Loucy (cell line): ENCODE results near the gene TTC12.

Experiments
- H2AFZ ChIP-seq: fragments of 200-600 bp; sonication (generic); 2 replicates; pipeline ENCODE4 v1.6.0; 2016; ENCODE audit warnings: antibody characterized with exemption, mild to moderate bottlenecking, low read length, moderate library complexity
- H3F3A ChIP-seq: fragments of 200-600 bp; 2 replicates; pipeline ENCODE4 v1.6.0; 2016; ENCODE audit warnings: antibody characterized with exemption, low read depth, mild to moderate bottlenecking
- H3K27me3 ChIP-seq: fragments of 200-600 bp; sonication (generic); 2 replicates; pipeline ENCODE4 v1.6.1; 2014; ENCODE audit warnings: low read length, mild to moderate bottlenecking; ENCODE audit not compliant: insufficient read depth, poor library complexity, severe bottlenecking
- H3K36me3 ChIP-seq: fragments of 200-600 bp; sonication (generic); 2 replicates; pipeline ENCODE4 v1.6.1; 2016; ENCODE audit warnings: low read length; ENCODE audit not compliant: insufficient read depth
- H3K4me1 ChIP-seq: fragments of 200-600 bp; sonication (generic); 2 replicates; pipeline ENCODE4 v1.5.1; 2014; ENCODE audit warnings: low read length, mild to moderate bottlenecking; ENCODE audit not compliant: insufficient read depth, poor library complexity, severe bottlenecking
- H3K4me2 ChIP-seq: fragments of 200-600 bp; sonication (generic); 2 replicates; pipeline ENCODE4 v1.6.0; 2014; ENCODE audit warnings: antibody characterized with exemption, low read length, low read depth, mild to moderate bottlenecking; ENCODE audit not compliant: poor library complexity, severe bottlenecking
- H3K4me3 ChIP-seq: fragments of 200-600 bp; sonication (generic); 2 replicates; pipeline ENCODE4 v1.5.1; 2014; ENCODE audit warnings: low read length, mild to moderate bottlenecking, mixed read lengths; ENCODE audit not compliant: poor library complexity, severe bottlenecking
- H3K79me2 ChIP-seq: fragments of 200-600 bp; sonication (generic); 2 replicates; pipeline ENCODE4 v1.6.1; 2014; ENCODE audit warnings: low read length; ENCODE audit not compliant: insufficient read depth
- H3K9ac ChIP-seq: fragments of 200-600 bp; sonication (generic); 2 replicates; pipeline ENCODE4 v1.6.0; 2014; ENCODE audit warnings: mild to moderate bottlenecking, low read depth, low read length, moderate library complexity; ENCODE audit not compliant: poor library complexity, severe bottlenecking
- H3K9me2 ChIP-seq: fragments of 200-600 bp; sonication (generic); replicated peaks from 2 replicates; pipeline ENCODE4 v1.6.1; 2016; ENCODE audit warnings: low read depth, low read length, mixed read lengths
- H3K9me3 ChIP-seq: fragments of 200-600 bp; sonication (generic); 2 replicates; pipeline ENCODE4 v1.6.1; 2014; ENCODE audit warnings: mild to moderate bottlenecking, antibody characterized with exemption, low read length, low read depth; ENCODE audit not compliant: insufficient read depth
- H4K20me1 ChIP-seq: fragments of 200-600 bp; sonication (generic); 2 replicates; pipeline ENCODE4 v1.6.0; 2014; ENCODE audit warnings: antibody characterized with exemption, low read length, mild to moderate bottlenecking; ENCODE audit not compliant: insufficient read depth, poor library complexity, severe bottlenecking
- EZH2phosphoT487 ChIP-seq: fragments of 200-600 bp; IDR thresholded peaks from 2 replicates; pipeline ENCODE4 v1.6.1; 2018; ENCODE audit warnings: antibody characterized with exemption, mild to moderate bottlenecking, moderate library complexity, borderline replicate concordance
- TF ChIP-seq, protein P1 (sequence below): fragments of 200-600 bp; sonication (generic); conservative IDR thresholded peaks from 2 replicates; pipeline ENCODE4 v1.5.1; 2014; ENCODE audit warnings: mild to moderate bottlenecking, antibody characterized with exemption, low read length

TTC12 gene

DNA sequence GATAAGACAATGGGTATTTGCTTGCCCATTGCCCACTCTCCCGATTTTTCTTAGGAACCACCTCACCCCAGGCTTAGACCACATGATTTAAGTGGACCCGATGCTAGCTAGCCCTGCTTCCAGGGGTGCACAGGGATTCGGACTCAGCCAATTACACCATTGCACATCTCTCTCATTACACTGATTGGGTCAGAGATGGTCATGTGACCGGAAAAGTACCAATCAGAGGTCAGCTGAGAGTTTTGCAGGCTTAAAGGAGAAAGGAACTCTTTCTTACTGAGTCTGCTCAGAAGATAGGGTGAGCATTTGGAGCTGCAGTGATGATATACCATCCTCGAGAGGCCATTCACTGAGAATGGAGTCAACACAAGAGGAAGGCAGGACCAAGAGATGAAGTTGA is 61.0 kb downstream of the TTC12 start:
- no peaks in the 10 kb centered on the region for H3K9me3 ChIP-seq
- no peaks in the 10 kb centered on the region for H3F3A ChIP-seq
- H3K79me2 ChIP-seq: no peaks in the 10 kb centered on the region
- H4K20me1 ChIP-seq: no peaks in the 10 kb centered on the region
- no peaks in the 10 kb centered on the region for H3K9me2 ChIP-seq
- no peak overlapping the region for H3K9ac ChIP-seq
- TF ChIP-seq EZH2phosphoT487: no peak
- TF ChIP-seq, protein P1, sequence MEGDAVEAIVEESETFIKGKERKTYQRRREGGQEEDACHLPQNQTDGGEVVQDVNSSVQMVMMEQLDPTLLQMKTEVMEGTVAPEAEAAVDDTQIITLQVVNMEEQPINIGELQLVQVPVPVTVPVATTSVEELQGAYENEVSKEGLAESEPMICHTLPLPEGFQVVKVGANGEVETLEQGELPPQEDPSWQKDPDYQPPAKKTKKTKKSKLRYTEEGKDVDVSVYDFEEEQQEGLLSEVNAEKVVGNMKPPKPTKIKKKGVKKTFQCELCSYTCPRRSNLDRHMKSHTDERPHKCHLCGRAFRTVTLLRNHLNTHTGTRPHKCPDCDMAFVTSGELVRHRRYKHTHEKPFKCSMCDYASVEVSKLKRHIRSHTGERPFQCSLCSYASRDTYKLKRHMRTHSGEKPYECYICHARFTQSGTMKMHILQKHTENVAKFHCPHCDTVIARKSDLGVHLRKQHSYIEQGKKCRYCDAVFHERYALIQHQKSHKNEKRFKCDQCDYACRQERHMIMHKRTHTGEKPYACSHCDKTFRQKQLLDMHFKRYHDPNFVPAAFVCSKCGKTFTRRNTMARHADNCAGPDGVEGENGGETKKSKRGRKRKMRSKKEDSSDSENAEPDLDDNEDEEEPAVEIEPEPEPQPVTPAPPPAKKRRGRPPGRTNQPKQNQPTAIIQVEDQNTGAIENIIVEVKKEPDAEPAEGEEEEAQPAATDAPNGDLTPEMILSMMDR: no peak
- no peak overlapping the region for H3K4me2 ChIP-seq
- H3K4me3 ChIP-seq: no peak overlapping the region
- H3K4me1 ChIP-seq: no peaks in the 10 kb centered on the region
- H3K27me3 ChIP-seq: no peaks in the 10 kb centered on the region
- H2AFZ ChIP-seq: no peak overlapping the region
- no peaks in the 10 kb centered on the region for H3K36me3 ChIP-seq

DNA sequence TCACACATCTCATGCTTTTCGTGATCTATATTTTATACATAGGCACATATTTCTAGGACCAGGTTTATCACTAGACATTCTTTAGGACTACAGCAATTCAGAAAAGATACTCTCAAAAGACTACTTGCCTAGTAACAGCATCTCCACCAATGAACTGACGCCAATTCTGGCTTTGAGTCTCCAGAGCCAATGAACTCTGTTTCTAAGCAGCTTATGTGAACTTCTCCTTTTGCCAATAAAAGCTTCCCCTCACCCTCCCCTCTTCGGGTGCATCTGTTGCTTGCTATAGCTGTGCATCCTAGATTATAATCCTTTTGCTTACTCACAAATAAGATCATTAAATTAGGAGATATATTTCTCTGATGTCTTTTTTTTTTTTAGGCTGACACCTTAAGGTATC is 61.8 kb downstream of the TTC12 start:
- Histone ChIP-seq H3K4me3 (no peak overlapping the region), H3K36me3 (no peaks in the 10 kb centered on the region), H3K4me1 (no peaks in the 10 kb centered on the region), H3K27me3 (no peaks in the 10 kb centered on the region), H3K9me3 (no peaks in the 10 kb centered on the region), H3K4me2 (no peak overlapping the region), H3K79me2 (no peaks in the 10 kb centered on the region), H3K9me2 (no peaks in the 10 kb centered on the region), H3K9ac (no peak overlapping the region), H2AFZ (no peak overlapping the region), H4K20me1 (no peaks in the 10 kb centered on the region), H3F3A (no peaks in the 10 kb centered on the region)
- no peak for TF ChIP-seq EZH2phosphoT487
- TF ChIP-seq, protein P1: no peak

DNA sequence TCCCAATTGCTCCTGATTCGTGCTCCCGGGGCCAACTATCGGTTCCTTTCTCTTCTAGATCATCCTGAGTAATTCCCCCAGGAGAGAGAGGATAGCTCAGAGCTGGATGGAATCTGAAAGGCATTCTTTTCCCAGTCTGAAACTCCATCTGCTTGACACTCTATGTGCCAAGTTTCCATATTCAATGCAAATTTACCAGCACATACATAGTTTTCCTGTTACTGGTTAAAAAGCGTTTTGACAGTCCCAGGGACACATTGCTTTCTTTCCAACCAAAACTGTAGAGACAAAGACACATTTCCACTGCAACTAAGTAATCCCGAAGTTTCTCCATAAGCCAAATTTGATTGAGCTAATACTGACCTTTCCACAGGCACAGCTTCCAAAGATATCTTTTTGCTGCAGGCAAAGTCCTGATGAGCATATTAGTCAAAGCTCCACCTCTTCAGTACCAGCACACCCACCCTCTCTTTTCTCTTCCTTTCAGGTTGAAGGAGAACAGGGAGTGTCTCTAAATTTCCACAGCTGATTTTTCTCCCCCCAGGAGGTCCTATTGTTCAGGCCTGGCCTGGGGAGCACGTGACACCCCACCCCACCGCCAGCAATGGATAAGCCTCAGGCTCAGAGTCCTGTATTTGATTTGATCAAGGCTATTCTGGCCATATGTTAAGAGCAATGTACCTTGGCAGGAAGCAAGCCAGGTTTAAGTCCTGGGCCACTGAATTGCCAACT is 63.5 kb downstream of the TTC12 start:
- Histone ChIP-seq H3K4me2 (no peak overlapping the region), H4K20me1 (no peaks in the 10 kb centered on the region), H3K9me3 (no peaks in the 10 kb centered on the region), H3K79me2 (no peaks in the 10 kb centered on the region), H3K4me3 (no peak overlapping the region), H3K9ac (no peak overlapping the region), H3K9me2 (no peaks in the 10 kb centered on the region), H3K36me3 (no peaks in the 10 kb centered on the region), H2AFZ (no peak overlapping the region), H3K27me3 (no peaks in the 10 kb centered on the region), H3F3A (no peaks in the 10 kb centered on the region), H3K4me1 (no peaks in the 10 kb centered on the region)
- TF ChIP-seq, protein P1: no peak
- TF ChIP-seq EZH2phosphoT487: no peak
